Keratinocyte (primary cell): ENCODE results near the gene HHIPL1.

Experiments used
- CTCF ChIP-seq, 3 experiments: IDR thresholded peaks in 1 of 3; conservative IDR thresholded peaks in 1 of 3; optimal IDR thresholded peaks in 1 of 3; 2 replicates in 2 of 3; 3 replicates in 1 of 3; pipeline versions ENCODE3 to v1.5.1; 2011; ENCODE audit warnings: low read length in 3 of 3, mild to moderate bottlenecking in 3 of 3, moderate library complexity in 2 of 3, control low read depth in 1 of 3, inconsistent platforms in 1 of 3; ENCODE audit not compliant: insufficient read depth in 2 of 3; ENCODE audit errors: extremely low read depth in 1 of 3
- EZH2 ChIP-seq: IDR thresholded peaks from one replicate; pipeline ENCODE4 v1.6.1; 2012; ENCODE audit warnings: inconsistent platforms, mild to moderate bottlenecking, low read length, moderate library complexity

GRCh38 chr14:99667045-99667444 lies 22.1 kb downstream of the HHIPL1 start:
- TF ChIP-seq CTCF (optimal IDR thresholded peaks at IDR 0.05 in 1 of 3, IDR thresholded peaks at IDR 0.05 in 1 of 3, conservative IDR thresholded peaks at IDR 0.05 in 1 of 3; ENCODE audit: extremely low read depth in 1 of 3, insufficient read depth in 2 of 3, low read length in 3 of 3): no peak
- no peak for TF ChIP-seq EZH2
